Stimulated activated CD8-positive, alpha-beta memory T cell treated with anti-CD3 and anti-CD28 coated beads, Interleukin-12 subunit alpha, Interleukin-12 subunit beta, amount 100 ng/mL, for 4 hours (primary cell): Measurements from ENCODE around the gene LARGE1.
"Not testable (repeated sequence)": the region's sequence is repeated elsewhere in the genome, so short reads cannot be mapped to it uniquely, and the experiment has no call there.

Source experiments
- DNase-seq: peaks from one replicate; pipeline ENCODE4 v3.0.0-alpha.2; 2020; ENCODE audit warnings: low read depth

The LARGE1 gene

DNA sequence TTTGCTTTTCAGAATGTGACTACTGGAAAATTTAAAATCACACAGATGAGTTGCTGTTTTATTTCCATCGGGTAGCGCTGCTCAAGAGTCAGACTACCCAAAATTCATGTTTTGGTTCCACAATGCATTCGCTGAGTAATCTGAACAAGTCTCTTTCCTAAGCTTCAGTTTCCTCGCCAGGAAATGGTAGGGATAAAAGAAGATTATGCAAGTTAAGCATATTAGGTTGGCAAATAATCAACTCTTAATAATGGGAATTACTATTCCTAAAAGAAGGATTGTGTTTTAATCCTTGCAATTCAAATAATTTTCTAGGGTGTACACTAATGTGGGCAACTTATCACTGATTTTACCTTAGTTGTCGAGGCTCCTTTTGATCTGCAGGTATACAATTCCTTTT is 326.5 kb downstream of the LARGE1 start:
- DNase-seq = no peak

GRCh38 chr22:33591946-33592345 is 328.3 kb downstream of the LARGE1 start:
- no peak for DNase-seq

GRCh38 chr22:33589297-33589696 is 331.0 kb downstream of the LARGE1 start:
- no peak for DNase-seq

DNA sequence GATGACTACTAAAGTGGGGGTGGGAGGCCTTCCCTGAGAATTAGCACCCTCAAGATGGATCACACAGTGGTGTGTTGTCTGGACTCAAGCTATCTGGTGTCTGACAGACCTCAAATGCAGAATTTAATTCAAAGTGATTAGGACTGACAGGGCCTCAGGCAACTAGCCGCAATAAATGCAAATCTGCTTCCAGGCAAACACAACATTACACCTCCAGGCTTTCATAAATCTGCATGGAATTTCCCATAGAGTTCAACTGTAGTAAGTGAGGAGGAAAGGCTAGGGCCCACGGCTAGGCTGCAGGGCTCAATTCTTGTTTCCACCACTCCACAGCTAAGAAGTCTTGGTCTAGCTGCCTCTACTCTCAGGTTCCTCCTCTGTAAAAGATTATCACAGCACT is 331.4 kb downstream of the LARGE1 start:
- no peak for DNase-seq

DNA sequence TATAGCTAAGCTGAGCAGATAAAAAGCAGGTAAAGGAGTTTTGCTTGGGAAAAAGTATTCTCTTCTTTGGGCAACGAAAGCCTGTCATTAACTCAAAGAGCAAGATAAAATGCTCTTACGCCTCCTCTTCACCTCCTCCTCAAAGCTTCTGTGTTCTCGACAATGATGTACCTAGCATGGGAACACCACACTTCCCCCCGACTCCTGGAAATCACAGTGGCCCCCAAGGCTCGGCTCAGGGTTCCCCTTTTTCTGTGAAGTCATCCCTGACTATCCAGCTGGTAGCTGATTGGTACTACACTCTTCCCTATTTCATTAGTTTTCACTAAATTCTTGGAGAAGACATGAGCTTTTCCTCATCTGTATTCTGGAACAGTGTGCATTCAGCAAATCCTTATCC is 336.1 kb downstream of the LARGE1 start:
- DNase-seq = no peak

- DNase-seq = no peak
Measured at GRCh38 chr22:33582822-33583400, 337.4 kb downstream of the LARGE1 start.

DNA sequence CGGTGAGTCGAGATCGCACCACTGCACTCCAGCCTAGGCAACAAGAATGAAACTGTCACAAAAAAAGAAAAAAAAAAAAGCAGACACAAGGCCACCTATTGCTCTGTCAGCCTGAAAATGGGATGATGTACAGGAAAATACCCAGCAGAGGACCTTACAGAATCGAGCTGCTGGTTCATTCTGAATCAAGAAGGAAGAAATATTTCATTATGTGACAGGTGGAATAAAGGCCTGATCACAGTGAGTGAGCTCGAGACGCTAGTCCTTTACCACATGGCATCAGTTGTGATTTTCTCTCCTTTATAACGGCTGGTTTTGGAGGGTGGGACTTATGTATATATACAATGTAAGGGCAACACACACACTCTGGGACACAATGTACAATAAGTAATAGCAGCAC is 340.0 kb downstream of the LARGE1 start:
- DNase-seq = no peak

- DNase-seq = no peak
Measured at GRCh38 chr22:33579448-33580093, 340.7 kb downstream of the LARGE1 start.

- no peak for DNase-seq
Measured at GRCh38 chr22:33578752-33579151, 341.5 kb downstream of the LARGE1 start.

GRCh38 chr22:33577862-33578411 is 342.3 kb downstream of the LARGE1 start:
- no peak for DNase-seq

- no peak for DNase-seq
Measured at GRCh38 chr22:33576205-33576604, 344.1 kb downstream of the LARGE1 start.

DNA sequence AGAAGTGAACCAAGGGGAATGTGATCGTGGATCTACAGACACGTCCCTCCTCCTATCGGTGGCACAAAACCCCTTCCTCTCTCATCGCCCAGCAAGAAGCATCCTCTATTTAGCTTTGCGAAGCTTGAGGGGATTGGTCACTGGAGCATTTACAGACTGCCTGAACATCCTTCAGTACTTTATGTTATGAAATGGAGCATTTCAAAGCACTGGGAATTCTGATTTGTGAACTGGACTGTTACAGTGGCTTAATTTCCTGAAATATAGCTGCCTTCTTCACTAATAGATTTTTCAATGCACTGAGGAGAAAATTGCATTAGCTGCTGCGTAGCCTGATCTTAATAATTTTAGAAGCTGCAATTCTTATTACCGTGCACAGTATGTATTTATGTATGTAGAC is 344.5 kb downstream of the LARGE1 start:
- DNase-seq = no peak

- DNase-seq = no peak
Measured at GRCh38 chr22:33575041-33575440, 345.2 kb downstream of the LARGE1 start.

DNA sequence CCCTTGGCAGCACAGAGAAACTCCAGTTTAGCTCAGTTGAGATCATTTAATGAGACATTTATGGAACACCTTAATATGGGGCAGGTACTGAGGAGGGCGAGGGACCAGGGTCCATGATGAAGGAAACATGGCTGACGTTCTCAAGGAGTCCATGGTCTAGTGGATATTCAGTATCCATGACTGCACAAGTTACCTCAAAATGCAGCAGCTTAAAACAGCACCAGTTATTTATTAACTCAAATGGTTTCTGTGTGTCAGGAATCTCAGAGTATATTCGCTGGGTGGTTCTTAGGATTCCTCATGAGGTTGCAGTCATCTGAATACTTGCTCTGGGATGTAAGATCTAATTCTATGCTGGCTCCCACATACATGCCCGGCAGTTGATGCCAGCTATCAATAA is 346.8 kb downstream of the LARGE1 start:
- DNase-seq = no peak

- no peak for DNase-seq
Measured at GRCh38 chr22:33572086-33572485, 348.2 kb downstream of the LARGE1 start.

GRCh38 chr22:33570110-33570509 is 350.2 kb downstream of the LARGE1 start:
- DNase-seq = no peak

GRCh38 chr22:33569559-33569958 is 350.7 kb downstream of the LARGE1 start:
- DNase-seq = no peak

DNA sequence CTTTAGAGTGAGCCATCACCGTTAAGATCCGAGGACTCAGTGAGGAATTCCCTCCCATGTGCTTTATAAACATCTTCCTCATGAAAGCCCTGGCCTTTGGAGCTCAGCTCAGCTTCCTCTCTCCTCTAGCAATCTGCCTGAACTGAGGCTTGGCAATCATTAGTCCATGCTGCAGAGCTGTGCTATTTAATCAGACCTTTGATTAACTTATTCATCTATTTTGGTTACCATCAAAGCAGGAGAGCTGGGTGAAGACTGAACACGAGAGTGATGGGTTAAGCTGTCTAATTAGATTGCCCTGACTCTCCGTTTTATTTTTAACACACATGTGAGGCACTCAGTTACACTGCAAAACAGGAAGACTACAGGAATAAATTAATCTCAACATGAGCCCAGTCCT is 351.3 kb downstream of the LARGE1 start:
- no peak for DNase-seq

GRCh38 chr22:33566495-33566894 is 353.8 kb downstream of the LARGE1 start:
- DNase-seq = not testable (repeated sequence)

GRCh38 chr22:33565580-33565995 is 354.7 kb downstream of the LARGE1 start:
- DNase-seq = no peak

DNA sequence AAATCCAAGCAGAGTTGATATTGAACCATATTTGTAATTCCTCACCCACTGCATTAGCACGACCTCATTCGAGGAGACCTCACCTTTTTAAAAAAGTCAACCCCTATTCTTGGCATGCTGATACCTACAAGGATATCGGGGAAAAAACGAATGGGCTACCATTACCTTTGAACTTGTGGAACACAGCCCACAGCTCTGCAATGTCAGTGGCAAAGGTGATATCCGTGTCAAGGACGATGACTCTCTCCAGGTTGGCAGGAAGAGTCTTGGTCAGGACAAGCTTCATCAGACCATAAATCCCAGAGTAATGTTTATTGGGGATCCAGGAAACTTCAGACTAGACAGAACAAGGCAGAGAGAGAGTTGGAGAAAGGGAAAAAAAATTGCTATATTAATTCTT is 355.6 kb downstream of the LARGE1 start:
- no peak for DNase-seq

- DNase-seq = no peak
Measured at GRCh38 chr22:33563220-33563964, 356.9 kb downstream of the LARGE1 start.

DNA sequence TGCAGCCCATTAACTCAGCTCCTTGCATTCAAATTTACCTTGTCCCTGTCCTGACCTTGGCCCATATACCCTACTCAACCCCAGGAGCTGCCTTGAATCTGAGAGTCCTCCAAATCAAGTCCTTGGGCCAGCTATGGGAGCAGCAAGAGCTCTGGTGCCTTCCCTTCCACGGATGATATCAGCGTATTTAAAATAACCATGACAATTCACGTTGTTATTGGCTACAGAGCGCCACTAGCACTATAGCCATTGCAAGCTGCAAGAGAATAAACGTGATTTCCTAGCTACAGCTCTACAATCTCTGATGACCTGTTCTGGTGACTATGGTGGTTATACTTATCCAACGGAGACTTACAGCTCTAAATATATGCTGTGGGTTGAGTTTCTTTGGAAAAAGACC is 357.8 kb downstream of the LARGE1 start:
- DNase-seq = no peak
